HG02571 (cell line): ENCODE measurements around the gene KATNB1.
"Not testable (repeated sequence)": the region's sequence is repeated elsewhere in the genome, so short reads cannot be mapped to it uniquely, and the experiment has no call there.

Experiments
- ATAC-seq: cut with Tn5 transposase; IDR thresholded peaks from one replicate; pipeline ENCODE4 v1.9.1; 2021; ENCODE audit warnings: mild to moderate bottlenecking, moderate library complexity; ENCODE audit not compliant: unreplicated experiment

The KATNB1 gene

DNA sequence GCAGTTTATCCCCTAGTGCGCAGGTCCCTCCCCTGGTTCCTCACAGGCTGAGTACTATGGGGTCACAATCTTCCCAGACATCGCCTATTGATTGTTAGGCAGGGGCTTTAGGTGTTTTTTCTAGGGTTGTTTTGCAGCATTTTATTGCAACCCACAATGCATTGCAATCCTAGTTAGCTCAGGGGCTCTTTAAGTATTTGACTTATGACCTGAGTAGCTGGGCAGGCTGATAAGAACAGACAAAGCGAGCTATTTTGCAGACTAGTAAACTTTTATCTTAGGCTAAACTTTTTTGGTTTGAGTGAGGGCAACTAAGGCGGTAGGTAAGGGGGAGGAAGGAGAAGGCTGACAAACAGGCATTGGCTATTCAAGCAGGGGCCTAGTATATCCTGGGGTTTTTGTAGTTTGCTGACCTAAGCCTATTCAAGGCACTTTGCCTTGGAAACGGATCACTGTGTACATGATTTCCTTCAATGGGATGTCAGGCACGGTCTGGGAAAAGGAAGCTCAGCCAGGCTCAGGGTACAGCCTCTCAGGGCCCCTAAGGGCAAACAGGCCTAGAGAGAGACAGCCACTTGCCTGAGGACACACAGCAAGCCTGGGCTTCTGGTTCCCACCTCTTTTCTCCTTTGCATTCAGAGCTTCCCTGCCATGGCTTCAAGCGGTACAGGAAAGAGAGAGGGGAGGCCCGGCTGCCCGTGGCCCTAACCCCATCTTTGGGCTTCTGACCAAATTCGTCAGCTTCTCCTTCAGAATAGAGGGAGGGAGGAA lies 34.6 kb upstream of the KATNB1 start:
- ATAC-seq: no peak

DNA sequence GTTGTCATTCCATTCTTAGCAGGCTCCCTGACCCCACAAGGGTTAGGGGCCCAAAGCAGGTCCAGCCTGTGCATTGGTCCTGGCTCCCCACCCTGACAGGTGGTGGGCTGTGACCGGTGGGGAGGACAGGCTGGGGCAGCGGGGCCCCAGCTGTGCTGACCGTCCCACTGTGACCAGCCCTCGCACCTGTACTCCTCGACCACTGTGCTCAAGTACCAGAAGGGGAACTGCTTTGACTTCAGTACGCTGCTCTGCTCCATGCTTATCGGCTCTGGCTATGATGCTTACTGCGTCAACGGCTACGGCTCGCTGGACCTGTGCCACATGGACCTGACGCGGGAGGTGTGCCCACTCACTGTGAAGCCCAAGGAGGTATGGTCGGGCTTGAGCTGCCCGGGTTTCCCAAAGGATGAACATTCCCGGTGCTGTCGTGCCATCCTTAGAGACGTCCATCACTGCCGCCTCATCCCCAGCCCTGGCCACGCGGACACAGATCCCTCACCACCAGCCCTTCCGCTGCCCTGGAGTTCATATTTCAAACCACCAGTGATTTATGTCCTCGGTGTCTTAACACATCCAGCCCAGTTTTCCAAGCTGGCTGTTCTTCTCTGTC lies 33.7 kb upstream of the KATNB1 start:
- no peak for ATAC-seq

DNA sequence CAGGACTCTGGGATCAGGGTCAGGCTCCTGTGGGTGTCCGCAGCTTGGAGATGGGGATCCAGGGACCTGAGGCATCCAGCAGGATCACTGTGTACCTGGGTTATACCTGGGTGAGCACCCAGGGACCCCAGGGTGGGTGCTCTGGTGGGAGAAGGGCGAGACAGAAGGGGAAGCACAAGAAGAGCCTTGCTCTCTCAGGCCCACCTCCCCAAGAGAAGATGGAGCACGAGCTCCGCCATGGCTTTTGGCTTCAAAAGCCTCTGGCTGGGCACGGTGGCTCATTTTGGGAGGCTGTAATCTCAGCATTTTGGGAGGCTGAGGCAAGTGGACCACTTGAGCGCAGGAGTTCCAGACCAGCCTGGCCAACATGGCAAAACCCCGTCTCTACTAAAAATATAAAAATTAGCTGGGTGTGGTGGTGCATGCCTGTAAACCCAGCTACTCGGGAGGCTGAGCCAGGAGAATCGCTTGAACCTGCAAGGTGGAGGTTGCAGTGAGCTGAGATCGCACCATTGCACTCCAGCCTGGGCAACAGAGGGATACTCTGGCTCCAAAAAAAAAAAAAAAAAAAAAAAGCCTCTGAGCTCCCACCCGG lies 32.1 kb upstream of the KATNB1 start:
- ATAC-seq: no peak

DNA sequence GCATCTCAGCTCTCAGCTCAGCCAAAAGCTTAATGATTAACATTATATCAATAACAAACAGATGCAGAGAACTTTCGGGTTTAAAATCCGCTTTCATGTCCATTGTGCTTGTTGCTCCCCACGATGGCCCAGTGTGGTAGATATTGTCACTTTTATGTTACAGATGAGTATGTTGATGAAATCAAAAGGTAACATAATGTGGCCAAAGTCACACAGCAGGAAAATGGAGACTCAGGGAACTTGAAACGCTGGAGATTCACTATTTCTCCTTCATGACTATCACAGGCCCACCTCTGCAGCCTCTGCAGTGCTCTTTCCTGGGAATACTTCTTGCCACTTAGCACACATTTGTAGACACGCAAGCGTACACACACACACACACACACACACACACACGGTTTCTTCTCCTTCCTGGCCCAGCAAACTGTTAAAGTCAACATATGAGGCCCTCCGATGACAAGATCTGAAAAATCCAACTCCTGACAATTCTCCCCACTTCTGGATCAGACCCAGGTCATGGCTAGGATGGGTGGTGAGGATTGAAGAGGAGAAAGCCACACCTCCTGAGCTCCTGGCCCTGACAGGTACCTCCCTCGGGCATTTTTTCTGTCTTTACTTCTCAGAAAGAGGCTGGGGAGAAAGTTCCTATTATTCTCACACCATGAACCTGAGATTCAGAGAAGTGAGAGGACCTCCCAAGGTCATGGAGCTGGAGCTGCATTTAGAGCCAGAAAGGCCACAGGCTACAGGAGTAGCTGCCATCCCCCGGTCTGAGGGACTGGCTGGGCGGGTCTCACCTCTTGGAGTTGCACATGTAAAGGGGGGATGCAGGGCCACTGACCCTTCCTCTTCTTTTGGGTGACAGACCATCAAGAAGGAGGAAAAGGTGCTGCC lies 31.3 kb upstream of the KATNB1 start:
- ATAC-seq: no peak

DNA sequence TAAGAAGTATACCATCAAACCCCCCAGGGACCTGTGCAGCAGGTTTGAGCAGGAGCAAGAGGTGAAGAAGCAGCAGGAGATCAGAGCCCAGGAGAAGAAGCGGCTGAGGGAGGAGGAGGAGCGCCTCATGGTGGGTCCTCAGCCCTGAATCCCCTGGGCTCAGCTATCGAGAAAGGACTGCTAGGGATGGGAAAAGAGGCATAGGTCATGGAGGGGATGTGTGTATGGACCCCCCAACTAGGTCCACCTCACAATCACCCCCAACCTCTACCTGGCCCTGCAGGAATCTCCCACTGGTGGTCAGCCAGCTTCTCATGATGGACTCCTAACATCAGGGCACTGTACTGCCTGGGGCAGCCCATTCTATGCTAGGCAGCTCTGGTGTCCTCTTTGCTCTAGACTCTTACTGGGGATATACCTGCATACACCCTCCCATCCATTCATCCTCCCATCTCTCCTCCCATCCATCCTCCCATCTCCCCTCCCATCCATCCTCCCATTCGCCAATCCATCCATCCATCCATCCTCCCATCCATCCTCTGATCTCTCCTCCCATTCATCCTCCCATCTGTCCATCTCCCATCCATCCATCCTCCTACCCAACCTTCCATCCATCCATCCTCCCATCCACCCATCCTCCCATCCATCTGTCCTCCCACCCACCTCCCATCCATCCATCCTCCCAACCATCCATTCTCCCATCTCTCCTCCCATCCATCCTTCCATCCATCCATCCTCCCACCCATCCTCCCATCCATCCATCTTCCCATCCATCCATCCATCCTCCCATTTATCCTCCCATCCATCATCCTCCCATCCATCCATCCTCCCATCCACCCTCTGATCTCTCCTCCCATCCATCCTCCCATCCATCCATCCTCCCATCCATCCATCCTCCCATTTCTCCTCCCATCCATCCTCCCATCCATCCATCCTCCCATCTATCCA lies 30.4 kb upstream of the KATNB1 start:
- ATAC-seq: no peak

DNA sequence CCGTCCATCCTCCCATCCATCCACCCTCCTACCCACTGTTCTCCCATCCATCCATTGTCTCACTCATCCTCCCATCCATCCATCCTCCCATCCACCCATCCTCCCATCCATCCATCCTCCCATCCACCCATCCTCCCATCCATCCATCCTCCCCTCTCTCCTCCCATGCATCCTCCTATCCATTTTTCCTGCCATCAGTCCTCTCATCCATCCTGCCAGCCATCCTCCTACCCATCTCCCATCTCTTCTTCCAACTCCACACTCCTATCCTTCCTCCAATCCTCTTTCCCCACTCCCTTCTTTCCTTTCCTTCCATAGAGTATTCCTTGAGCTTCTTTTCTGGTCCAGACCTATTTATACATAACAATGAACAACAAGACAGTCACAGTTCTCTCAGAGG lies 28.9 kb upstream of the KATNB1 start:
- no peak for ATAC-seq

DNA sequence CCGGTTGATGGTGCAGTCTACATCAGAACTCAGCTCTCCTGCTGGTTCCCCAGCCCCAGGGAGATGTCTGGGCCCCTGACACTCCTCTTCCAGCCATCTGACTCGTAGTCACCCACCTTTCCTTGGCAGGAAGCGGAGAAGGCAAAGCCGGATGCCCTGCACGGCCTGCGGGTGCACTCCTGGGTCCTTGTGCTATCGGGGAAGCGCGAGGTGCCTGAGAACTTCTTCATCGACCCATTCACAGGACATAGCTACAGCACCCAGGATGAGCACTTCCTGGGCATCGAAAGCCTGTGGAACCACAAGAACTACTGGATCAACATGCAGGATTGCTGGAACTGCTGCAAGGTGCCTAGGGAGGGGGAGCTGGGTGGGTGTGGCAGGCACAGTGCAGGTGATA lies 28.2 kb upstream of the KATNB1 start:
- no peak for ATAC-seq

DNA sequence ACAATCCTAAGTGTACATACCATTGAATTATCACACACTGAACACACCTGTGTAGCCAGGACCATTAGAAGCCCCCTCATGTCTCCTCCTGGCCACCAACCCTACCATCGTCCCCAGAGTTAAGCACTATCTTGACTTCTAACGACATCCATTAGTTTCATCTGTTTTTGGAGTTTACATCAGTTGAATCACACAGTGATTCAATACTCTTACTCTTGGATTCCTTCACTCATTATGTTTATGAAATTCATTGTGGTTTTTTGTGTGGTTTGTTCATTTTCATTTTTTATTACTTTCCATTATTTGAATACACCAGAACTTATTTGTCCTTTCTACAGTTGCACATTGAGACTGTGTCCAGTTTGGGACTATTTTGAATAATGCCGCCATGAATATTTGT lies 27.4 kb upstream of the KATNB1 start:
- ATAC-seq: no peak

DNA sequence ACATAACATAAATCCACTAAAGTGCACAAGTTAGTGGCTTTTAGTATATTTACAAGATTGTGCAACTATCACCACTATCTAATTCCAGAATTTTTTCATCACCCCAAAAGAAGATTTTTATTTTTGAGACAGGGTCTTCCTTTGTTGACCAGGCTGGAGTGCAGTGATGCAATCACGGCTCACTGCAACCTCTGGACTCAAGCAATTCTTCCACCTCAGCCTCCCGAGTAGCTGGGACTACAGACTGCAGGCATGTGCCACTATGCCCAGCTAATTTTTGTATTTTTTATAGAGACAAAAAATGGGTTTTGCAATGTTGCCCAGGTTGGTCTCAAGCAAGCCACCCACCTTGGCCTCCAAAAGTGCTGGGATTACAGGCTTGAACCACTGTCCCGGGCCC lies 25.9 kb upstream of the KATNB1 start:
- no peak for ATAC-seq

DNA sequence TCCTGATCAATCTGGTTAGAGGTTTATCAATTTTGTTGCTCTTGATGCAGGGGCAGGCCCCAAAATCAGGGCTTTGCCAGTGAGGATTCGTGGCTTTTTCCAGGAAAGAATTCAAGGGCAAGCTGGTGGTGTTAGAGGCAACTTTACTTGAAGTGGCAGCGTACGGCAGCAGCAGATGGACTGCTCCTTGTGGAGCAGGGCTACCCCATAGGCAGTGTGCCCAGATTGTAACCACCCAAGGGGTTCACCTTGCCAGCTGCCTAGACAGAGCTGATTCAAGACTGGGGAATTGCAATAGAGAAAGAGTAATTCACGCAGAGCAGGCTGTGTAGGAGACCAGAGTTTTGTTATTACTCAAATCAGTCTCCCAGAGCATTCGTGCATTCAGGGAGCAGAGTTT lies 24.2 kb upstream of the KATNB1 start:
- ATAC-seq: no peak

DNA sequence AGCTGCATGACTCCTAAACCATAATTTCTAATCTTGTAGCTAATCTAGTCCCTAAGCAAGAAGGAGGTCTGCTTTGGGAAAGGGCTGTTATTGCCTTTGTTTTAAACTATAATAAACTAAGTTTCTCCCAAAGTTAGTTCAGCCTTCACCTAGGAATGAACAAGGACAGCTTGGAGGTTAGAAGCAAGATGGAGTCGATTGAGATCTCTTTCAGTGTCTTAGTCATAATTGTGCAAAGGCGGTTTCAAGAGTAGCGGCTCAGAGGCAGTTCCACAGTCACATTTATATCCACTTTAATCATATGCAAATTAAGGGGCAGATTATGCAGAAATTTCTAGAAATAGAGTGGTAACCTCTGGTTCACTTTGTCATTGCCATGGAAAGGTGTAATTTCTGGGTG lies 23.6 kb upstream of the KATNB1 start:
- ATAC-seq: no peak

DNA sequence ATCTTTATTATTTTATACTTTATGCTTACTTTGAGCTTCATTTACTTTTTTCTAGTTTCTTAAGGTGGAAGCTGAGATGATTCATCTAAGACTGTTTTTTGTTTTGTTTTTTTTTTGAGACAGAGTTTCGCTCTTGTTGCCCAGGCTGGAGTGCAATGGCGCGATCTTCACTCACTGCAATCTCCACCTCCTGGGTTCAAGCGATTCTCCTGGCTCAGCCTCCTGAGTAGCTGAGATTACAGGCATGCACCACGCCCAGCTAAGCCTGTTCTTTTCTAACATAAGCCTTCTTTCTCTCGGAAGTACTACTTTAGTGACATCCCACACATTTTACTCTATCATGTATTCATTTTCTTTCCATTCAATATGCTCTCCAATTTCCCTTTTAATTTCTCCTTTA lies 23.0 kb upstream of the KATNB1 start:
- ATAC-seq: not testable (repeated sequence)

DNA sequence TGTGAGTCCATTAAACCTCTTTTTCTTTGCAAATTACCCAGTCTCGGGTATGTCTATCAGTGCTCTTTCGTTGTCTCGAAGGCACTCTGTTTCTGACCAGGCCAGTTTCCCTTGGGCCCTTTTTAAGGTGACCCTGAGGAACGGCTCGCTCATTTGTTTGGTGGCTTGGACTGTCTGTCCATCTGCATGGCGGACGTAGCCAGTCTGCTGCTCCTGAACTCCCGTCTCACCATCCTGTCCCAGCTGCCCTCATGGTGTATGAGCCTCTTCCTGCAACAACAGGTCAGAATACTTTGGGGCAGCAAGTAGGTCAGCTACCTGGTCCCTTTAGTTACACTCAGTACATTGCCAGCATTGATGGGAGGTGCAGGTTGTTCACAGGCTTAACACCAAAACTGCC lies 22.0 kb upstream of the KATNB1 start:
- ATAC-seq: no peak

DNA sequence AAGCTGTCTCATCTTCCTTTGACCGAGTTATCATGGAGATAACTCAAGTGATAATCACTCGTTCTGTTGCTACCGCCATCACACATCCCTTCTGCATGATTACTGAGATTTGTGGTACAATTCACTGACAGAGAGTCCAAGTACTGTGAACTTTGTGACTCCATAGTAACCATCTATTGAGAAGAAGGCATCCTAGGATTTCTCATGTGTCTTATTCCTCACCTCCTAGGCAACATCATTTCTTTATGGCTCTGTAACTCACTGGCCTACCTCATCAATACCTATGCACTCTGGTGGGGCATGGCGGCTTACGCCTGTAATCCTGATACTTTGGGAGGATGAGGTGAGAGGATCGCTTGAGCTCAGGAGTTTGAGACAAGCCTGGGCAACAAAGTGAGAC lies 21.5 kb upstream of the KATNB1 start:
- no peak for ATAC-seq

DNA sequence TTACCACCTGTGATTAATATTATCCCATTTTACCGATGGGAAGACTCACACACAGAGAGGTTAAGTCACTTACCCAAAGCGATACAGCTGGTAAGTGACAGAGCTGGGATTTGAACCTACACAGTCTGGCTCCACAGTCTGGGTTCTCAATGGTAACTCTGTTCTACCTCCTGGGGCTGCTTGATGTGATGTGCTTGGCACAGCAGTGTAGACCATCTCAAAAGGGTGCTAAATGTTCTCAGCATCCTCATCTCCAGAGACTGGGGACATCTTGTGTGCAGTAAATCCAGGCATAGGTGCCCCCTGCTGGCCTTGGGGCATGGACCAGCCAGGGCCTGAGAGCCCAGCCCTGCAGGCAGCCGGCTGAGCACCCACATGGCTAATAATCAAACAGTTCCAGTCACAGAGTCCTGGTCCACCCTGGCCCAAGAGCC lies 15.4 kb upstream of the KATNB1 start:
- ATAC-seq: no peak

DNA sequence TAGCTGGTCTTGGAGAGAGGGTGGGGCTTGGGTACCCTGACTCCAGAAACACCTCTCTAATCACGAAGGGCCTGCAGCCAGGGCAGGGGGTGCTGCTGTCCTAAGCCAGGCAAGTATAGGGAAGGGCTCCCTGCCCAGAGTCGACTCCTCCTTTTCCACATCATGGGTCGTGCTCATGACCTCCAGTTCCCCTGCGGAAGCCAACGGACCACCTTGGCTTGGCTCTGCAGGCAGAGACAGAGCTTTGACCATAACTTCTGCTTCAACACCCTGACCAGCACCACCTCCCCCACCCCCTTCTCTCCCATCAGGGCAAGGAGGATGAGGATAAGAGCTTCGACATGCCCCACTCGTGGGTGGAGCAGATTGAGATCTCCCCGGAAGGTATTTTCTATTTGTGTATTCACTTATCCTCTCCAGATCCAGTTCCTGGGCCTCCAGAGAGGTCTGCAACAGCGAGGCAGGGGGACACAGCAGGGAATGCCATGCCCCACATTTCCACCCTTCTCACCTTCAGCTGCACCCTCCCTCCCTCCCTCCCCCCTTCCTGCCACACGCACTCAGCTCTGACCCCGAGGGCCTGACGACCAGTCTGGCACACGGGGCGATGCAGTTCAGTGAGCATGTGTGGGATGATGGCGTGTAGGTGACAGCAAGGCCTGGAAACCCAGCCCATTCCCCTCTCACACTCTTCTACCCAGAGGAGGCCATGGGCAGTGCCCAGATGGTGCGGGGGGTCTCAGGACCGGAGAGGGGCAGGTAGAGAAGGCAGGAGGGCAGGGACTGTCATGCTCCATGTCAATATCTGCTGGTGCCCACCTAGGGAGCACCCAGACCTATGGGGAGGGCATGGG lies 14.0 kb upstream of the KATNB1 start:
- ATAC-seq: no peak

DNA sequence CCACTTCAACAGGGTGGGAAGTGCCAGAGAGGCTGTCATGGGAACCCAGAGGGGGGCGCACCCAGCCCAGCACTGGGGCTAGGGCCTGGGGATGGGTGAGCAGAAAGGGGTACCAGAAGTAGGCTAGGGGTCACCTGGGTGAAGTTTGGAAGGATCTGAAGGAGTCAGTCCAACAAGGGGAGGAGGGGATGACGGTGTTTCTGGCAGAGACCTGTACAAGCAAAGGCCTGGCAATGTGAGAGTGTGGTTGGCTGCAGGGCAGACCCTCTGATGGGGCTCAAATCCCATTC lies 13.4 kb upstream of the KATNB1 start:
- ATAC-seq: no peak

DNA sequence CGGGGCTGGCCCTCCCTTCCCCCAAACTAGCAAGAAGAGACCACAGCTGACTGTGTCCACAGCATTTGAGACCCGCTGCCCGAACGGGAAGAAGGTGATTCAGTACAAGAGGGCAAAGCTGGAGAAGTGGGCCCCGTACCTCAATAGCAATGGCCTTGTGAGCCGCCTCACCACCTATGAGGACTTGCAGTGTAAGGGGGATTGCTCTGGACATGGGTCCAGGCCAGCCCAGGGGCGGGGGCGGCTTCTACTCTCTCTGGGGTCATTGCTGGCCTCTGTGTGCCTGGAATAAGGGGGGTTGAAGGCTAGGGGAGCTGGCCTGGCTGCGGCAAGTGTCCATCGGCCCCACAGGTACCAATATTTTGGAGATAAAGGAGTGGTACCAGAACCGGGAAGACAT lies 12.9 kb upstream of the KATNB1 start:
- no peak for ATAC-seq

DNA sequence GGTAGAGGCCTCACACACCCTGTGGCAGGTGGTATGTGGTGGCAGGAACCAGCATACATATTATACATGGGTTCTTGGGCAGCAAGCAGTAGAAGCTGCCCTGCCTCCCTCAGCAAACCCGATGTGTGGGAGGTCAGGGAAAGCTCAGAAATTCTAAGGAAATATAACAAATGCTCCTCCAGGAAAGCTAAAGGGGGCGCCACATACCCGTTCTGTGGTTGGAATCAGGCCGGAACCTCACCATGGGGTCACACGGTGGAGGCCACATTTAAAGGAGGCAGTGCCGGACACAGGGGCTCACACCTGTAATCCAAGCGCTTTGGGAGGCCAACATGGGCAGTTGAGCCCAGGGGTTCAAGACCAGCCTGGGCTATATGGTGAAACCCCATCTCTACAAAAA lies 12.4 kb upstream of the KATNB1 start:
- ATAC-seq: no peak

DNA sequence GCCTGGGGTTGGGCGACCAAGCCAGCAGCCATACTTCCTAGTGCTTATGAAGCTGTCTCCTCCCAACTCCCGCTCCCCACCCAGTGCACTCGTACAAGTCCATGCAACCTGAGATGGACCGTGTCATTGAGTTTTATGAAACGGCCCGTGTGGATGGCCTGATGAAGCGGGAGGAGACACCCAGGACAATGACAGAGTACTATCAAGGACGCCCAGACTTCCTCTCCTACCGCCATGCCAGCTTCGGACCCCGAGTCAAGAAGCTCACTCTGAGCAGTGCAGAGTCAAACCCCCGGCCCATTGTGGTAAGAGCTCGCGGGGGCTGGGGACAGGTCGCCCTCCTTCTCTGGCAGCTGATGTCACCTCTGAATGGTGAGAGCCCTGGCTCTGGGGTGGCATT lies 11.0 kb upstream of the KATNB1 start:
- ATAC-seq: no peak
